ENCODE measurements around the gene PFAS.

GRCh38 chr17:8237175-8237574 lies 11.9 kb upstream of the PFAS start:
- TF ChIP-seq CTCF (IDR thresholded peaks at IDR 0.05): no peak
- no peak for TF ChIP-seq POLR2A (IDR thresholded peaks at IDR 0.05)

Measured in heart left ventricle (tissue), 13 donors.